Measurements from ENCODE around the gene CNTNAP2. TPM values are rescaled to one million over a fixed set of nuclear protein-coding genes. Genes with fewer than 3 reads are reported as not detected.

Gene CNTNAP2
- total RNA-seq, 1 experiment from 2014 or later: 64.5 TPM

GRCh38 chr7:148014001-148014400 is 1897.4 kb downstream of the CNTNAP2 start:
- Histone ChIP-seq H2BK5ac (ENCODE audit: insufficient read length, low read length) (no peak overlapping the region), H2BK15ac (ENCODE audit: low read depth, low read length) (no peak overlapping the region), H3K9me3 (ENCODE audit: control insufficient read depth, low read depth, low read length) (no peaks in the 10 kb centered on the region), H3K23me2 (ENCODE audit: insufficient read length, low read depth, low read length, poor library complexity, severe bottlenecking) (no peaks in the 10 kb centered on the region), H2BK20ac (ENCODE audit: low read depth, low read length, poor library complexity, severe bottlenecking) (no peak overlapping the region), H3K27me3 (ENCODE audit: insufficient read depth, low read length) (no peaks in the 10 kb centered on the region; the same call in 1 of the 2 replicates), H2BK120ac (ENCODE audit: low read depth, low read length, poor library complexity, severe bottlenecking) (no peak overlapping the region), H3K79me2 (ENCODE audit: insufficient read depth, low read length) (no peaks in the 10 kb centered on the region), H4K20me1 (ENCODE audit: control insufficient read depth, insufficient read depth, insufficient read length) (no peaks in the 10 kb centered on the region), H3K4ac (ENCODE audit: low read depth, low read length) (no peak overlapping the region), H3K27ac (ENCODE audit: insufficient read length, low read depth, low read length) (no peak overlapping the region), H3K4me2 (ENCODE audit: insufficient read depth, insufficient read length, low read length) (no peak overlapping the region), H3T11ph (ENCODE audit: low read length) (no peak overlapping the region), H2AK5ac (ENCODE audit: insufficient read length, low read length) (no peak overlapping the region), H4K5ac (ENCODE audit: insufficient read length, low read depth, low read length) (no peak overlapping the region), H2AFZ (ENCODE audit: low read length) (no peak overlapping the region), H3K18ac (ENCODE audit: insufficient read length, low read depth, low read length) (no peak overlapping the region), H3K4me1 (ENCODE audit: insufficient read depth, low read length) (no peaks in the 10 kb centered on the region; the same call in 1 of the 2 replicates), H3K56ac (ENCODE audit: insufficient read length, low read depth, low read length) (no peak overlapping the region), H3K79me1 (ENCODE audit: insufficient read depth, low read depth, low read length, poor library complexity, severe bottlenecking) (no peaks in the 10 kb centered on the region), H4K91ac (ENCODE audit: insufficient read length, low read depth, low read length) (no peak overlapping the region), H3K14ac (ENCODE audit: insufficient read depth, low read length) (no peak overlapping the region), H3K23ac (ENCODE audit: insufficient read length, low read depth, low read length) (no peak overlapping the region), H4K8ac (replicated peaks; ENCODE audit: insufficient read length, low read depth, low read length) (no peak overlapping the region), H3K9ac (ENCODE audit: extremely low read depth, insufficient read length, low read length) (no peak overlapping the region), H2BK12ac (ENCODE audit: insufficient read length, low read depth, low read length) (no peak overlapping the region)
- Mint-ChIP-seq H3K27me3 (ENCODE audit: low read depth) (peaks cover 35% of the 10 kb centered on the region), H3K27ac (no peak overlapping the region), H3K4me3 (no peak overlapping the region), H3K9me3 (peaks cover 0 to under 1% of the 10 kb centered on the region in 2 experiments; a peak in 1 of 5 replicates), H3K4me1 (peaks cover 7 to 22% of the 10 kb centered on the region in 2 experiments), H3K36me3 (ENCODE audit: insufficient read depth in 1 of 3, low read depth in 3 of 3) (0 out of 7 replicates have a peak, but pooled peaks cover 0 to 2% (median 0%) of the 10 kb centered on the region in 3 experiments)
- WGBS (ENCODE audit: extremely low coverage, insufficient read length, low lambda C conversion rate): no CpG with 5 or more reads among the region's 6 CpGs
- no peak for TF ChIP-seq CTCF (conservative IDR thresholded peaks at IDR 0.05)
- DNase-seq: no peak
